Dermis microvascular lymphatic vessel endothelial cell (primary cell): ENCODE measurements around the gene UBQLN3. TPM values are rescaled to one million over a fixed set of nuclear protein-coding genes. Genes with fewer than 3 reads are reported as not detected.
A peak's percentile ranks its signal among the peaks of the same experiment; 100 is the strongest.

Experiments
- DNase-seq, 2 donors: peaks; one replicate each; pipeline versions ENCODE4 v3.0.0 to v3.0.0-alpha.2; 2010; ENCODE audit warnings: low read depth in 2 of 2
- total RNA-seq: library from RNA; depleted of rRNA; stranded (reverse); fragments of >200 nt; gene quantifications from 2 replicates; pipeline ENCODE4 v1.2.1, GENCODE V29; 2014

UBQLN3 gene
- total RNA-seq, 1 donor from 2014 or later = not detected

DNA sequence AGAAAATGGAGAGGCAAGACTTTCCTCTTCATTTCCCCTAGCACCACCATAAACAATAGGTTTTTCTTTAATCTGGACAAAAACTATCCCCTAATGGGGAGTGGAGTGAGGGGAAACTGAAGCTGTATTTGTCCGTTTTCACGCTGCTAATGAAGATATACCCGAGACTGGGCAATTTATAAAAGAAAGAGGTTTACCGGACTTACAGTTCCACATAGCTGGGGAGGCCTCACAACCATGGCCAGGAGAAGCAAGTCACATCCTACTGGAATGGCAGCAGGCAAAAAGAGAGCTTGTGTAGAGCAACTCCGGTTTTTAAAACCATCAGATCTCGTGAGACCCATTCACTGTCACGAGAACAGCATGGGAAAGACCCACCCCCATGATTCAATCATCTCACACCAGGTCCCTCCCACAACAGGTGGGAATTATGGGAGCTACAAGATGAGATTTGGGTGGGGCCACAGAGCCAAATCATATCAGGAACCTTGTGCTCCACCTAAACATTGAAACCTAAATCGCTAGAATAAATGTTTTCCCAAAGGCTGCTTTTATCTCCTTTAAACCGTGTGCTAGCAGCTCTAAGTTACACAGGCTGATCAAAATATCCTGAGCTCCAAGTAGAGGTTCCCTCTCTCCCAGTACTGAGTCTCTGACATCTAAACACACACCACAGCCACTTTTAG lies 4.3 kb downstream of the UBQLN3 start:
- DNase-seq = no peak

DNA sequence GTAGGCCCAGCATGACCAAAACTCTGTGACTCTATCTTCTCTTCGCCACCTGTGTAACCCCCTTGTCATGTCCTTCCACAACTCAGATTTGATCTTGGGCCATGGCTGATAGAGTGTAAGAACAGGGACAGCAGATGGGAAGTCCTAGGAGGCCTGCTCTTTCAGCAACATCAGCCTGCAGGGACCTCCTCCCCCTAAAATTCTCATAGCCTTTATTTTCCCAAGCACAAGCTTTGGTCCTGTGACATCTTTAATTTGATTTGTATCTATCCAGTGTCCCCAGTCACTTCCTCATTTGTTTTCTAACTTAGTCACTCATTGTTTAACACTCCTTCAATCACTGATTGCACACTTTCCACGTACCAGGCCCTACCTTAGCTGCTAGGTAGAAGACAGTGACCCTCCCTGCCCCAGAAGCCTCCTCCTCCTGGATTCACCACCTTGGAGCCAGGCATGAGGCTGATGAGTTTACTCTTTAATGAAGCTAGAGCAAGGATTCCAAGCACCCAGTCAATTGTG lies 5.3 kb downstream of the UBQLN3 start:
- DNase-seq = no peak

DNA sequence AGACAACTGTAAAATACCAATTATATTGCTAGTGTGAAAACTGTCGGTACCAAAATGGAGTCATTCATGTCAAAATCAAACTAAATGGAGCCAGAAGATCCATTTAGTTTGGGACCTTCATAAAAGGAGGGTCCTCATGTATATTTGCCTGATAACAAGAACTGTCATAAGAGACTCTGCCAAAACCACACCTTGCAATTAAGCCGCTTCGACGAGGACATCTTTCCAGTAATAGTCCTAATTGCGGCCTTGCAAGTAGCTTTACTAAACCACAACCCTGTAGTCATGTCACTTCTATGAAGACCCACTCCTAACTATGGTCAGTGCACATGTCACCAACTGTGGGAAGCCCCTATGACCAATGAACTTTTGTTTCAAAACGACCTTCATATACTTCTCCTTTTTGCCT lies 9.4 kb downstream of the UBQLN3 start:
- no peak for DNase-seq

DNA sequence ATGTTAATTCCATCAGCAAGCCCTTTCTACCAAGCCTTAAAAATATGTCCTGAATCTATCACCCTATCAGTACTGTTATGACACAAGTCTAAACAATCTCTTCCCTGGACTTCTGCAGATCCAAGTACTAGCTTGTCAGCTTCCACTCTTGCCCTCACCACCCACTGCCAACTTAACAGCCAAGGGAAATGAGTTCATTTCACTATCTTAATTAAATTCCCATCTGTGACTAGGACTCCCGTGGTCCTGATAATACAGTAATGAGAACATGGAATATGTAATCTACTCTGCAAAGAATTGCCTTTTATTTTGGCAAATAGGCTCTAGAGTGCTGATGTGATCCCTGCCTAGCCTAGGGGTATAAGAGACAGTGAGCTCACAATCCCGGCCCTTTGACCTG lies 10.1 kb downstream of the UBQLN3 start:
- DNase-seq = no peak

DNA sequence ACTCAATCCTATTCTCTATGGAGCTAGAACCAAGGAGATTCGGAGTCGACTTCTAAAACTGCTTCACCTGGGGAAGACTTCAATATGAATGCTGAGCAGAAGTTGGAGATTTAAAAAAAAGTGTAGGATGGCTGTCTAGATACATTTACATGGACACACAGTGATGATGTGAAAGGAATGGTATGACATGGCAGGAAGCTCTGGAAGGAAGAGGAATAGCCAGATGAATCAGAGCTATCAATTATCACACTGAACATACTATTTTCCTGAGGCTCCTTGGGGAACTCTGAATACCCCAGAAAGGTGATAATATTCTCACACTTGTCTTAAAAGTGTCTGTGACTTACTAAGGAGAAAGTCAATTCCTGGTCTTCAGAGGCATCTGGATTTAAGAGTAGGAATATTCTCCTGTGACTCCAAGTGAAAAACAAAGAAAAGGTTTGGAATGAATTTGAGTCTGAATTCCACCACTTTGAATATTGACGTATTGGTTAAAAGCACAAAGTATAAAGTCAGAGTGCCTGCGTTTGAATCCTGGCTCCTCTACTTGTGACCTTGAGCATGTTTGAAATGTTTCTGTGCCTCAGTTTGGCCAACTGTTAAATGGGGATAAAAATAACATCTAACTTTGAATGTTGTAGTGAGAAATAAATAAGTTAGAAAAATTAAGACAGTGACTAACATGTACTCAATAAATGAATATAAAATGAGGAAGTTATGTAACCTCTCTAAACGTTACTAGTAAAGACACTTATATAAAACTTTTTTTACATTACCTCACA lies 20.0 kb downstream of the UBQLN3 start:
- no peak for DNase-seq

DNA sequence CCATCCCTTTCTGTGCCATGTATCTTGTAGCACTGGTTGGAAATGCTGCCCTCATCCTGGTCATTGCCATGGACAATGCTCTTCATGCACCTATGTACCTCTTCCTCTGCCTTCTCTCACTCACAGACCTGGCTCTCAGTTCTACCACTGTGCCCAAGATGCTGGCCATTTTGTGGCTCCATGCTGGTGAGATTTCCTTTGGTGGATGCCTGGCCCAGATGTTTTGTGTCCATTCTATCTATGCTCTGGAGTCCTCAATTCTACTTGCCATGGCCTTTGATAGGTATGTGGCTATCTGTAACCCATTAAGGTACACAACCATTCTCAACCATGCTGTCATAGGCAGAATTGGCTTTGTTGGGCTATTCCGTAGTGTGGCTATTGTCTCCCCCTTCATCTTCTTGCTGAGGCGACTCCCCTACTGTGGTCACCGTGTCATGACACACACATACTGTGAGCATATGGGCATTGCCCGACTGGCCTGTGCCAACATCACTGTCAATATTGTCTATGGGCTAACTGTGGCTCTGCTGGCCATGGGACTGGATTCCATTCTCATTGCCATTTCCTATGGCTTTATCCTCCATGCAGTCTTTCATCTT lies 20.9 kb downstream of the UBQLN3 start:
- DNase-seq = no peak

DNA sequence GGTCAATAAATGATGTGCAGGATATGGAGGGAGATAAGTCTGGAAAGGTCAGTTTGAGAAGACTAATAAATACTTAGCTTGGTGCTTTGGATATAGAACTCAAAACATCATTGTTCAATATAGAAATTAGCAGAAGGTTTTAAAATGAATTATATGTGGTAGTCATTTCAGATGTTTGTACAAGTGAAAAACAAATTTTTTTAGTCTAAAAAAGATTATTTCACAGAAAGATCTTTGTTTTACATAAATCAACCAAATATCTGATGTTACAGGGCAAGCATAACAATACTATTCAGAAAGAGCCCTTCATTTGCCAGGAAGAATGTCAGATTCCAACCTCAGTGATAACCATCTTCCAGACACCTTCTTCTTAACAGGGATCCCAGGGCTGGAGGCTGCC lies 21.4 kb downstream of the UBQLN3 start, which contains the start of gene OR52D1:
OR52D1 (plus strand) TSS at position 301 of the 400 bp plus-strand sequence; CDS start at position 323, 22 bp downstream.
- no peak for DNase-seq

DNA sequence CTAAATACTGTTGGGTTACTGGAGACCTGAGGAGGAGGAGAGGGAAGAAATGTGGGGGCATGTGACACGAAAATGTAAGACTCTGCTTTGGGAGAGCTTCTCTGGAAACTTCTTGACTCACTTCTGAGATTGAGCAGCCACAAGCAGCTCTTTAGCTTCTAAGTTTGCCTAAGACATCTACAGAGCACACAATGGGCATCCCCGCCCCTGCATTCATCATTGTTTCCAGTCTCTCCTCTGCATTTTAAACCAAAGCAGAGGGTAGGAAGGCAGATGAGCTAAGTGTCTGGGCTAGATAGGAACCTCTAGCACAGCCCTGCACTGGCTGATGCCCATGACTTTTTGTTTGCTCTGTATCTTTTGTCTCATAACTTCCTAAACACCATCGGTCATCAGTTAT lies 23.3 kb downstream of the UBQLN3 start:
- no peak for DNase-seq

DNA sequence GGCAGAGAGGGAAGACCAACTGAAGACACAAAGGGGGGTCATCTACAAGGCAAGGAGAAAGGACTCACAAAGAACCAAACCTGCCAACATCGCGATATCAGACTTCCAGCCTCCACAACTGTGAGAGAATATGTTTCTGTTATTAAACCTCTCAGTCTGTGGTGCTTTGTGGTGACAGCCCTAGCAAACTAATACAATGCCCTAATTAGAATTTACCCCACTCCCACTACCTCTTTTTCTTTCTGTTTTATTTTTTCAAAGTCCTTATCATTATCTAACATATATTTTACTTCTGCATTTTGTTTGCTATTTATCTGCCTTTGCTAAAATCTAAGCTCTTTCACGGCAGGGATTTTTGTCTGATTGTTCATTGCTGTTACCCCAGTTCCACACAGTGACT lies 23.8 kb downstream of the UBQLN3 start:
- no peak for DNase-seq

DNA sequence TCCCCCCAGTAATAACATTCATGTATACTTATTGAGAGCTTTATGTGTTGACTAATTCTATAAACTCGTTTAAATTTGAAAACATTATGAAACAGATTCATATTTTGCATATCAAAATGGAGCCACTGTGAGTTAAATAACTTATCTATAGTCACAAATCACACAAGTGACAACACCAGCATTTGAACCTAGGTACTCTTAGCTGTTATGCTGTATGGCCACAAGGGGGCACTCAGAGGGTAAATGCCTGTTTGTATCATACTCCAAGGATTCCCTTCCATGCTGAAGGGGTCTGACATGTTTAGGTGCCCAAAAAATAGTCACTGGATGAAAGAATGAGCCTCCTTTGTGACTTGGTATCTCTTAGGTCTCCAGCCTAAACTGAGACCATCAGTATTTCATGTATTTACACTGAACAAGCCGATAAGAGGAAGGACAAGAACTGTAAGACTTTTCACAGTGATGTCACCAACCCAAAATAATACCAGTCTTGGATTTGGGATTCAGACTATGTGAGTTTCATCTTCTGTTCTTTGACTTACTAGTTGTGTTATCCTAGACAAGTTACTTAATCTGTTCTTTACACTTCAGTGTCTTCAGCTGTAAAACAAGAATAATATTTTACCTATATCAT lies 33.5 kb downstream of the UBQLN3 start:
- peak; percentile 33 to 64 for DNase-seq

DNA sequence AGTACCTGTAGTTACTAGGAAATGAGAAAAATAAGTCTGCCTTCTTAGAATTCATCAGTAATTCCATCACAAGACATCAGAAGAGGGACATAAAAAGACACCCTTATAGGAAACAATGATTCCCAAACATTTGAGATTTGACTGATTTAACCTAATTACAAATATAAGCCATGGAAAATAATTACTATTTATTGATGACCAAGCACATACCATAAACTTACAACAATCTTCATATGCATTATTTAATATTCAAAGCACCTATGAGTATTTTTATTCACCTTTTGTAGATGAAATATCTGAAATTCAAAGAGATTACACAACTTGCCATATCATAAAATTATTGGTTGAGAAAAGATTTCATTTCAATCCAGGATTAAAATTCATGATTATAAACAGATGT lies 35.8 kb downstream of the UBQLN3 start:
- DNase-seq = no peak

DNA sequence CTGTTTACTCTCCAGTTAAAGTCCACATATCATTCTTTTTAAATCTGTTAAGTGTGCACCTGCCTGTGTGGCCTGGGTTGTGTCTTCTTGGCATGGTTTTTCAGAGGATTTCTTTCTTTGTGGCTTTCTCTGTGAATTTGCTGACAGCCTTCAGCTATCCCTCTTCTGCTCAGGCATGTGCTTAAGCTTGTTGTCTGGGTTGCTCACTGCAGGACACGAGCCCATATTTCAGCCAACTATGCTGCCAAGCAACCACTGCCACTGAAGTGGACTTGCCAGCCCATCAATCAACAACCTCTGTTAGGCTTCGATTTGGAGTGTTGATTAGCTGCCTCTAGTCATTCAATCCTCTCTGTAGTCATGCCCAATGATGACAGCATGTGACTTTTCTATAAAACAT lies 42.2 kb downstream of the UBQLN3 start:
- DNase-seq = no peak

DNA sequence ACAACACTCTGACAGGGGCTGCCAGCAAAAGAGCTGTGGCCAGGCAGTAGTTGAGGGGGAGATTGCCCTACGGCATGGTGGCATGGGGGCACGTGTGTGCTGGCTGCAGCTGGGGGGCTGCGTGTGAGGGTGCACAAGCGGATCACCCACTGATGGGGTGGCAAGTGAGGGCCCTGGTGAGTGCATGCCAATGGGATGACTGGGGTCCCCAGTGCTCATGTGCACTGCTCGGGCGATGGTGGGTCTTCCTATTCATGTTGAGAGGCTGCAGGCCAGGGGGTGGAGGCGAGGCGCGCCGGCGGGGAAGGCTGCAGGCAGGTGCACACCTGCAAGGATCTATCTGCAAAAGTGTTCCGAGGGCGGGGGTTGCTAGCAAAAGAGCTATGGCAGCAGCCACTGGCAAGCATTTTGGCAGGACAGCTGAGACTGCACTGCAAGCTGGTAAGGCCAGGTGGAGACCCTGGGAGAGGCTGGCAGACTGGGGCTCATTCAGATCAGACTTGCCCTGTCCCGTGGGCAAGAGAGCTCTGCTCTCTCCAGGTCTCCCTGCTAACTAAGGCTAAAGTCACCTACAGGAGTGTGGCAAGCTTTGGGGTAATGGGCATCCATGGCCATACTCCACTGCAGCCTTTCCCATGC lies 48.7 kb downstream of the UBQLN3 start:
- no peak for DNase-seq

Other genes starting within 250 kb of the UBQLN3 start
- gene HBE1, start 240.0 kb downstream of the UBQLN3 start, total RNA-seq = not detected in 2 replicates
- not detected in 2 replicates for gene OR51B4, start 208.0 kb downstream of the UBQLN3 start, total RNA-seq
- not detected in 2 replicates for gene OR51B2, start 185.7 kb downstream of the UBQLN3 start, total RNA-seq
- gene OR51B5, start 166.4 kb downstream of the UBQLN3 start, total RNA-seq = not detected in 2 replicates
- not detected in 2 replicates for gene OR51B6, start 158.4 kb downstream of the UBQLN3 start, total RNA-seq
- not detected in 2 replicates for gene OR51M1, start 126.1 kb downstream of the UBQLN3 start, total RNA-seq
- gene OR51Q1, start 87.8 kb downstream of the UBQLN3 start, total RNA-seq = not detected in 2 replicates
- 0.13 TPM in 1 of 2 replicates, not detected in the other for gene OR51I1, start 68.4 kb downstream of the UBQLN3 start, total RNA-seq
- gene OR51I2, start 60.6 kb downstream of the UBQLN3 start, total RNA-seq = not detected in 2 replicates
- gene OR52D1, start 21.3 kb downstream of the UBQLN3 start, total RNA-seq = not detected in 2 replicates
- not detected in 2 replicates for gene UBQLNL, start 6.7 kb upstream of the UBQLN3 start, total RNA-seq
- 0.13 TPM in 2 replicates for gene OR52H1, start 38.6 kb upstream of the UBQLN3 start, total RNA-seq
- gene OR52B6, start 70.9 kb upstream of the UBQLN3 start, total RNA-seq = not detected in 2 replicates
- 0.38 and 3.9 TPM in 2 replicates for gene TRIM6, start 86.7 kb upstream of the UBQLN3 start, total RNA-seq
- gene TRIM34, start 115.0 kb upstream of the UBQLN3 start, total RNA-seq = 8.0 and 8.1 TPM in 2 replicates
- 44.7 and 59.7 TPM in 2 replicates for gene TRIM5, start 175.1 kb upstream of the UBQLN3 start, total RNA-seq
- gene TRIM22, start 179.8 kb upstream of the UBQLN3 start, total RNA-seq = 60.6 and 85.6 TPM in 2 replicates
- not detected in 2 replicates for gene OR56B1, start 226.5 kb upstream of the UBQLN3 start, total RNA-seq
- not detected in 2 replicates for gene OR52N4, start 244.3 kb upstream of the UBQLN3 start, total RNA-seq